HG03575 (cell line): ENCODE results near the gene SLC35A2.
"Not testable (repeated sequence)": the region's sequence is repeated elsewhere in the genome, so short reads cannot be mapped to it uniquely, and the experiment has no call there.

Experiments
- ATAC-seq: cut with Tn5 transposase; IDR thresholded peaks from one replicate; pipeline ENCODE4 v1.9.1; 2021; ENCODE audit not compliant: unreplicated experiment, insufficient number of reproducible peaks, low FRiP score; ENCODE audit errors: extremely low read depth

Gene SLC35A2

GRCh38 chrX:48905090-48905790 lies 6.2 kb downstream of the SLC35A2 start:
- ATAC-seq: no peak

- no peak for ATAC-seq
These were observed 6.8 kb downstream of the SLC35A2 start for GRCh38 chrX:48904626-48905025.

DNA sequence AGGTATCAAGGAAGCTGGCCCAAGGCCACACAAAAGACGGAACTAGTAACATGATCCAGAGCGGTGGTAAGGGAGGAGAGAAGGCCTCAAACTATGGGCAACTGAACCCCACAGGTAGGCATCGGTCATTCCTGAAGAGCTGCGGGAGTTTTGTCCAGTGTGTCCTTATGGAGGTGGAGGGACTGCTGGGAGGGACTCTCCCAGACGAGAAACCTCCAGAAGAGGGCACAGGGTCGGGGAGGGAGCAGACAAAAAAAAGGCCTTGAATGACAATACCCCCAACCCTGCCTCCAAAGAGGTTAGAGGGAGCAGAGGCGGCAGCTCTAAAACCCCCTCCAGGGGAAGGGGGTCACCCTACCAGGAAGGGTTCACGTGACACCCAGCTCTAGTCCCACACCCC lies 7.3 kb downstream of the SLC35A2 start:
- no peak for ATAC-seq

GRCh38 chrX:48903290-48903689 lies 8.2 kb downstream of the SLC35A2 start:
- no peak for ATAC-seq

DNA sequence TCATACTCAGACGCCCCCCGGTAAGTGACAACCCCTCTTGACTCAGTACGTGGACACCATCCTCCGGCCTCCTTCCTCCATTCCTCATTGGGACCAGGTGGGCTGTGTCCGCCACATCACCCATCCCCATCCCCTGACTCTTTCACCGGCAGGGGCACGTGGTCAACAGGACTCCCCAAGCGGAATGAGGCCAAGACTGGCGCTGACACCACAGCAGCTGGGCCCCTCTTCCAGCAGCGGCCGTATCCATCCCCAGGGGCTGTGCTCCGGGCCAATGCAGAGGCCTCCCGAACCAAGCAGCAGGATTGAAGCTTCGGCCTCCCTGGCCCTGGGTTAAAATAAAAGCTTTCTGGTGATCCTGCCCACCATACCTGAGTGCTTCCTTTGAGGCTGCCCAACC lies 8.7 kb downstream of the SLC35A2 start:
- no peak for ATAC-seq

DNA sequence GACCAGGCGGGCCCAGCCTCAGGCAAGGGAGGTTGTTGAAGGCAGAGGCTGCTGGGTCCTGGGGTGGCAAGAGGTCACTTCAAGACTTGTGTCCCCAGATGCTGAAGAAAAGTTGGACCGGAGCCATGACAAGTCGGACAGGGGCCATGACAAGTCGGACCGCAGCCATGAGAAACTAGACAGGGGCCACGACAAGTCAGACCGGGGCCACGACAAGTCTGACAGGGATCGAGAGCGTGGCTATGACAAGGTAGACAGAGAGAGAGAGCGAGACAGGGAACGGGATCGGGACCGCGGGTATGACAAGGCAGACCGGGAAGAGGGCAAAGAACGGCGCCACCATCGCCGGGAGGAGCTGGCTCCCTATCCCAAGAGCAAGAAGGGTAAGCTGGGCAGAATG lies 9.3 kb downstream of the SLC35A2 start:
- ATAC-seq: no peak

- ATAC-seq: no peak
These were observed 10.4 kb downstream of the SLC35A2 start for GRCh38 chrX:48901069-48901468.

DNA sequence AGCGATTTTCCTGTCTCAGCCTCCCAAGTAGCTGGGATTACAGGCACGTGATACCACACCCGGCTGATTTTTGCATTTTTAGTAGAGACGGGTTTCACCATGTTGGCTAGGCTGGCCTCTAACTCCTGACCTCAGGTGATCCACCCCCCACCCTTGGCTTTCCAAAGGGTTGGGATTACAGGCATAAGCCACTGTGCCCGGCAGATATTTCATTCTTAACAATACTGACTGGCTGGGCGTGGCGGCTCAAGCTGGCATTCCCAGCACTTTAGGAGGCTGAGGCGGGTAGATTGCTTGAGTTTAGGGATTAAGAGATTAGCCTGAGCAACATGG lies 12.4 kb downstream of the SLC35A2 start:
- no peak for ATAC-seq

- peak; percentile 36 for ATAC-seq
These were observed 13.7 kb downstream of the SLC35A2 start, which contains the start of the genes PQBP1 and TIMM17B for GRCh38 chrX:48897625-48898306. PQBP1 (plus strand) TSS chrX:48897930; CDS start chrX:48898510, 580 bp downstream. TIMM17B (minus strand) TSS chrX:48897768; CDS start chrX:48897749, 19 bp downstream.

DNA sequence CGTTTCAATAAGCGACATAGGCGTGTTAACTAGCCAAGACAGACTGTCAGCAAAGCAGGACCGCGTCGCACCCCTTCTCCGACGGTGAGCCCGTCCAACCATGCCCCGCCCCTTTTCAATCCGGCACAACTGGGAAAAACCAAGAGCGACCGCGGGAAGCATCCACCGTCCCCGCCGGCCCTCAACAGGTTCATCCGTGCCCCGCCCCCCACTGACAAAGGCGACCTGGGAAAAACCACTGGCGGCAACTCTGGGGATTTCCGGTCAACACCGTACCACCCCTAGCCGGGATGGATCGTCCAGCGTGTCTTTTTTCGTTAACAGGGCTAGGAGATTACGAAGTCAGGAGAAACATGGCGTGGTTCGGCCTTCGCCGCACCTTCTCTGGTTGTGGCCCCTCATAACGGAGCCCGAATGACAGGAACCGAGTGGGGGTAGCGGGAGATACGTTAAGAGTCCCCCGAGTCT lies 14.3 kb downstream of the SLC35A2 start:
- ATAC-seq: no peak

GRCh38 chrX:48896611-48897011 lies 14.8 kb downstream of the SLC35A2 start:
- ATAC-seq: no peak

DNA sequence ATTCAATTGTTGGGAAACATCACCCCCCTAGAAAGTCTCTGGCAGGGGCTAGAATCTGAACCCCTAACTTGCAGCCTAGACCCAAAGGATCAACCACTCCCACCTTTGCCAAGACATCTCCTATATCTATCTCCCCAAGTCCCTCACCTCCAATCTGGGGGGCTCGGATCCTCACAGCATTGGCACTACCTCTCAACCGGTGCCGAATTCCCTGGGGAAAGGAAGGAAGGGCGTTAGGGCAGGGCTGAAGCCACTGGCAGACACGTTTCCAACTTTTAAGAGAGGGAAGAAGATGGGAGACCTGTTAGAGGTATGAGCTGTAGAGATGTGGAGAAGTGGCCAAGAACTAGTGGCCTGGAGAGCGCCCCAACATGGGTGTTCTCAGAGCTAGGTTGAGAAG lies 16.6 kb downstream of the SLC35A2 start:
- ATAC-seq: no peak

- no peak for ATAC-seq
These were observed 17.7 kb downstream of the SLC35A2 start for GRCh38 chrX:48893556-48894348.

DNA sequence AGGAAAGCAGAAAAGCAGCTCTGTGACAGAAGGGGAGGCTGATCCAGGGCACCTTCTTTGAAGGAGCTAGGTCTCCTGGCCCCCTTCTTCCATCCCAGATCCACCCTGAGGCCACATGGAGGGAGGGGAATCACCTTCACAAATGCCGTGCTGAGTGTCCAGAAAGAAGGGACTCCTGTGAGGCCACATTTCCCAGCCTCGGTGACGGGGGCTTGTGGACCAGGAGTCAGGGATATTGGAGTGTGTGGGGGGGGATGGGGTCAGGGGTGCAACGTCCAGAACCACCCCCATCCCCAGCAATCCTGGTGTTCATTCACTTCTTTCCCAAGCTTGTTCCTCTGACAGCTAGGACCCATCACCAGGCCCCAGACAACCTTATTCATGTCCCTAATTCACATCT lies 18.6 kb downstream of the SLC35A2 start:
- ATAC-seq: no peak

GRCh38 chrX:48891402-48892288 lies 19.8 kb downstream of the SLC35A2 start:
- no peak for ATAC-seq

- no peak for ATAC-seq
These were observed 20.5 kb downstream of the SLC35A2 start for GRCh38 chrX:48890934-48891401.

- ATAC-seq: no peak
These were observed 21.0 kb downstream of the SLC35A2 start for GRCh38 chrX:48890296-48890925.

DNA sequence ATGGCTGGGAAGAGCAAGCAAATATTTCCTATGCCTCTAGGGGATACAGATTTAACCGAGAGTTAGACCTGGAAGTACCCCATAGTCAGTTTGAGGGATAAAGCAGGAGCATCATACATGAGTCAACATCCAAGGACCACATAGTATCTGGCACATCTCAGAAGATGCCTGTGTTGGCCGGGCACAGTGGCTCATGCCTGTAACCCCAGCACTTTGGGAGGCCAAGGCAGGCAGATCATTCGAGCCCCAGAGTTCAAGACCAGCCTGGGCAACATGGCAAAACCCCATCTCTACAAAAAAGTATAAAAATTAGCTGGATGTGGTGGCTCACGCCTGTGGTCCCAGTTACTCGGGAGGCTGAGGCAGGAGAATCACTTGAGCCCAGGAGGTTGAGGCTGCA lies 24.9 kb downstream of the SLC35A2 start:
- ATAC-seq: not testable (repeated sequence)
